Fibroblast of the aortic adventitia (primary cell): Measurements from ENCODE around the gene AOPEP. TPM values are rescaled to one million over a fixed set of nuclear protein-coding genes. Genes with fewer than 3 reads are reported as not detected.

Source experiments
- DNase-seq: peaks from one replicate; pipeline ENCODE4 v3.0.0-alpha.2; 2010; ENCODE audit warnings: low read depth
- H3K4me3 ChIP-seq: 2 replicates; pipeline ENCODE4 v1.5.1; 2011; ENCODE audit warnings: low read depth, mild to moderate bottlenecking, control low read depth, low read length, moderate library complexity
- small RNA-seq: library from RNA; depleted of rRNA; stranded (forward); fragments of <200 nt; gene quantifications from one replicate; pipeline ENCODE3, GENCODE V24; 2012
- total RNA-seq: library from RNA; depleted of rRNA; stranded (reverse); fragments of >200 nt; gene quantifications from 2 replicates; pipeline ENCODE4 v1.2.3, GENCODE V29; 2012; ENCODE audit warnings: low replicate concordance
- TF ChIP-seq, protein P1 (sequence below): IDR thresholded peaks from 2 replicates; pipeline ENCODE4 v1.5.1; 2011; ENCODE audit warnings: mild to moderate bottlenecking, low read length, control low read depth, inconsistent platforms; ENCODE audit not compliant: insufficient read depth

The AOPEP gene
- total RNA-seq, 1 donor = 39.7 TPM

DNA sequence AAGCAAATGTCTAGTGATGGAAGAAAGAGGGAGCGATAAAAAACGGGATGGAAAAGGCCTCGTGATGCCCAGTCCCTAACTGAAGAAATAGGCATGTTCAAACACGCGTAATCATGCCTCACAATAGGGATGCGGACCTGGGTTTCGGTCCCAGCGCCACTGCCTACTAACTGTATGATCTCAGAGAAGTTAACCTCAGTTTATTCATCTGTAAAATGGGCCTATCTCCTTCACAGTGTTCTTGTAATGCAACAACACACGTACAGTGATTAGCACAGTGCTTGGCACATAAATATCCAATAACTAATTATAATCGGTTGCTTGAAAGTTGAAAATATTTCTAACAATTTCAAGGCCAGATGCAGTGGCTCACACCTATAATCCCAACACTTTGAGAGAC is 409.3 kb downstream of the AOPEP start:
- no peak for DNase-seq
- TF ChIP-seq, protein P1, sequence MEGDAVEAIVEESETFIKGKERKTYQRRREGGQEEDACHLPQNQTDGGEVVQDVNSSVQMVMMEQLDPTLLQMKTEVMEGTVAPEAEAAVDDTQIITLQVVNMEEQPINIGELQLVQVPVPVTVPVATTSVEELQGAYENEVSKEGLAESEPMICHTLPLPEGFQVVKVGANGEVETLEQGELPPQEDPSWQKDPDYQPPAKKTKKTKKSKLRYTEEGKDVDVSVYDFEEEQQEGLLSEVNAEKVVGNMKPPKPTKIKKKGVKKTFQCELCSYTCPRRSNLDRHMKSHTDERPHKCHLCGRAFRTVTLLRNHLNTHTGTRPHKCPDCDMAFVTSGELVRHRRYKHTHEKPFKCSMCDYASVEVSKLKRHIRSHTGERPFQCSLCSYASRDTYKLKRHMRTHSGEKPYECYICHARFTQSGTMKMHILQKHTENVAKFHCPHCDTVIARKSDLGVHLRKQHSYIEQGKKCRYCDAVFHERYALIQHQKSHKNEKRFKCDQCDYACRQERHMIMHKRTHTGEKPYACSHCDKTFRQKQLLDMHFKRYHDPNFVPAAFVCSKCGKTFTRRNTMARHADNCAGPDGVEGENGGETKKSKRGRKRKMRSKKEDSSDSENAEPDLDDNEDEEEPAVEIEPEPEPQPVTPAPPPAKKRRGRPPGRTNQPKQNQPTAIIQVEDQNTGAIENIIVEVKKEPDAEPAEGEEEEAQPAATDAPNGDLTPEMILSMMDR = no peak
- H3K4me3 ChIP-seq = no peak overlapping the region

Small RNAs within 50 kb of the gene (small RNA-seq; reads per million reads assigned to genes)
- gene MIR2278 (0.51 reads per million), gene MIR23B (11,366 reads per million, percentile 100 among the genes with 10 or more reads in this experiment), gene MIR27B (6,826 reads per million, percentile 100 among the genes with 10 or more reads in this experiment), gene MIR3074 (not detected), gene MIR6081 (not detected)

Other genes with a start within 250 kb of the AOPEP start
- 0.09 TPM in 1 of 2 replicates, not detected in the other for gene PCAT7, start 171.6 kb upstream of the AOPEP start, total RNA-seq
- gene FBP2, start 132.9 kb upstream of the AOPEP start, total RNA-seq = not detected in 2 replicates
- not detected in 2 replicates for gene FBP1, start 87.2 kb upstream of the AOPEP start, total RNA-seq